Neural cell (in vitro differentiated cells): ENCODE measurements around the gene PTP4A2. TPM values are rescaled to one million over a fixed set of nuclear protein-coding genes. Genes with fewer than 3 reads are reported as not detected.

Experiments
- H2AFZ ChIP-seq: fragments of 200-600, 300-800 bp; sonication (generic), shearing (Covaris generic); 2 replicates; pipeline ENCODE4 v1.6.0; 2014; ENCODE audit warnings: low read depth, mild to moderate bottlenecking, antibody characterized with exemption, low read length, moderate library complexity
- H3F3A ChIP-seq: fragments of 200-600 bp; shearing (Covaris generic); 2 replicates; pipeline ENCODE4 v1.6.1; 2016; ENCODE audit warnings: mild to moderate bottlenecking, moderate library complexity, mixed read lengths, antibody characterized with exemption, low read length; ENCODE audit not compliant: insufficient read depth, poor library complexity, severe bottlenecking
- H3K27ac ChIP-seq: fragments of 200-600, 300-800 bp; sonication (generic), shearing (Covaris generic); 2 replicates; pipeline ENCODE4 v1.5.1; 2014; ENCODE audit warnings: mild to moderate bottlenecking, low read length, moderate library complexity
- H3K27me3 ChIP-seq: fragments of 300-800, 200-600 bp; sonication (generic), shearing (Covaris generic); 2 replicates; pipeline ENCODE4 v1.6.0; 2014; ENCODE audit warnings: mild to moderate bottlenecking, low read depth, low read length, moderate library complexity; ENCODE audit not compliant: insufficient read depth
- H3K36me3 ChIP-seq: fragments of 300-800, 200-600 bp; sonication (generic), shearing (Covaris generic); 2 replicates; pipeline ENCODE4 v1.5.1; 2014; ENCODE audit warnings: mild to moderate bottlenecking, antibody characterized with exemption, low read length, moderate library complexity; ENCODE audit not compliant: insufficient read depth
- H3K4me2 ChIP-seq: fragments of 300-800, 200-600 bp; sonication (generic), shearing (Covaris generic); 2 replicates; pipeline ENCODE4 v1.6.0; 2014; ENCODE audit warnings: mild to moderate bottlenecking, low read length
- H3K4me3 ChIP-seq: fragments of 300-800, 200-600 bp; sonication (generic), shearing (Covaris generic); 2 replicates; pipeline ENCODE4 v1.5.1; 2014; ENCODE audit warnings: mild to moderate bottlenecking, low read length, moderate library complexity
- H3K79me2 ChIP-seq: fragments of 200-600 bp; shearing (Covaris generic); replicated peaks from 2 replicates; pipeline ENCODE4 v1.6.0; 2014; ENCODE audit warnings: mild to moderate bottlenecking, low read length, moderate library complexity; ENCODE audit not compliant: insufficient read depth
- H3K9ac ChIP-seq: fragments of 300-800, 200-600 bp; sonication (generic), shearing (Covaris generic); 2 replicates; pipeline ENCODE4 v1.6.1; 2016; ENCODE audit warnings: mild to moderate bottlenecking, low read length, mixed read lengths
- H3K9me2 ChIP-seq: fragments of 200-600 bp; shearing (Covaris generic); 2 replicates; pipeline ENCODE4 v1.6.1; 2016; ENCODE audit warnings: mild to moderate bottlenecking, low read length, mixed read lengths; ENCODE audit not compliant: insufficient read depth
- H3K9me3 ChIP-seq: fragments of 200-600, 300-800 bp; sonication (generic), shearing (Covaris generic); 2 replicates; pipeline ENCODE4 v1.6.1; 2016; ENCODE audit warnings: mild to moderate bottlenecking, mixed run types, low read length, moderate library complexity, mixed read lengths
- H4K20me1 ChIP-seq: fragments of 200-600 bp; shearing (Covaris generic); 2 replicates; pipeline ENCODE4 v1.6.1; 2016; ENCODE audit warnings: mild to moderate bottlenecking, mixed run types; ENCODE audit not compliant: insufficient read depth
- EP300 ChIP-seq: fragments of 450-650 bp; conservative IDR thresholded peaks from 2 replicates; pipeline ENCODE4 v1.6.1; 2014; ENCODE audit warnings: antibody characterized with exemption, mild to moderate bottlenecking, moderate library complexity; ENCODE audit not compliant: poor library complexity, severe bottlenecking
- EZH2 ChIP-seq: fragments of 200-600, 300-800 bp; shearing (Covaris generic), sonication (generic); IDR thresholded peaks from 2 replicates; pipeline ENCODE4 v1.6.1; 2014; ENCODE audit warnings: antibody characterized with exemption, low read length, borderline replicate concordance, mild to moderate bottlenecking; ENCODE audit not compliant: insufficient read depth, poor library complexity, severe bottlenecking
- MXI1 ChIP-seq: fragments of 450-650 bp; conservative IDR thresholded peaks from 2 replicates; pipeline ENCODE4 v1.6.1; 2014; ENCODE audit warnings: antibody characterized with exemption, mild to moderate bottlenecking; ENCODE audit not compliant: poor library complexity, severe bottlenecking
- POLR2AphosphoS5 ChIP-seq: IDR thresholded peaks from 2 replicates; pipeline ENCODE4 v1.6.1; 2012
- RAD21 ChIP-seq: fragments of 450-650 bp; conservative IDR thresholded peaks from 2 replicates; pipeline ENCODE4 v1.6.1; 2014; ENCODE audit warnings: antibody characterized with exemption, mild to moderate bottlenecking, moderate library complexity
- SMC3 ChIP-seq: fragments of 450-650 bp; conservative IDR thresholded peaks from 2 replicates; pipeline ENCODE4 v1.6.1; 2014; ENCODE audit warnings: antibody characterized with exemption, mild to moderate bottlenecking, moderate library complexity; ENCODE audit not compliant: poor library complexity
- TAF1 ChIP-seq: IDR thresholded peaks from 2 replicates; pipeline ENCODE4 v1.6.1; 2012; ENCODE audit warnings: low read depth
- polyA plus RNA-seq: library from polyadenylated mRNA; depleted of rRNA; stranded (reverse); fragments of >200 nt; gene quantifications from 2 replicates; pipeline ENCODE4 v1.2.3, GENCODE V29; 2014
- TF ChIP-seq, protein P1 (sequence below): IDR thresholded peaks from 2 replicates; pipeline ENCODE4 v1.6.1; 2012; ENCODE audit warnings: borderline replicate concordance
- TF ChIP-seq, protein P2 (sequence below): fragments of 450-650 bp; IDR thresholded peaks from 2 replicates; pipeline ENCODE4 v1.5.1; 2014; ENCODE audit warnings: antibody characterized with exemption, mild to moderate bottlenecking, moderate library complexity; ENCODE audit not compliant: poor library complexity, severe bottlenecking

The PTP4A2 gene
- polyA plus RNA-seq, 1 donor from 2014 or later = 250 TPM

DNA sequence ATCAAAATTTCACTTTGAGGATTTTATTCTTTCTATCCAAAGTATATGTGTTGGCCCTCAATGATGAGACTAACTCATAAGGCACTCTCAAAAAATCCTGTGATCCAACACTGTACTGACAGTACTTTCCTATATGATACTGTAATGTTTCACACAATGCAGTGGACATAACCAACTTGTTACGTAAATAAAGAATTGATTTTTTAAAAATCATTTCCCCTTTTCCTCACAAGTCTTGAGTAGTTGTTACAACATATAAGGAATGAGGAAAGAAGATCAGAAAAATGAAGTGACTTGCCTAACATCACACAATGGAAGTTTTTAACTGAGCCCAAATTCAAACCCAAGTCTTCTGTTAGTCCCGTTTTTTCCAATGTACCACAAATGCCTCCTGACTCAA is 17.2 kb downstream of the PTP4A2 start:
- Histone ChIP-seq H3K9me2 (no peaks in the 10 kb centered on the region), H3K79me2 (peaks cover 40% of the 10 kb centered on the region), H3K4me2 (no peak overlapping the region), H3K9ac (no peak overlapping the region), H3K36me3 (no peaks in the 10 kb centered on the region), H3K27me3 (no peaks in the 10 kb centered on the region), H3F3A (no peaks in the 10 kb centered on the region), H2AFZ (no peak overlapping the region), H3K4me3 (no peak overlapping the region), H3K27ac (no peak overlapping the region), H4K20me1 (no peaks in the 10 kb centered on the region), H3K9me3 (no peaks in the 10 kb centered on the region)
- TF ChIP-seq EZH2 (no peak), SMC3 (no peak), MXI1 (no peak)

DNA sequence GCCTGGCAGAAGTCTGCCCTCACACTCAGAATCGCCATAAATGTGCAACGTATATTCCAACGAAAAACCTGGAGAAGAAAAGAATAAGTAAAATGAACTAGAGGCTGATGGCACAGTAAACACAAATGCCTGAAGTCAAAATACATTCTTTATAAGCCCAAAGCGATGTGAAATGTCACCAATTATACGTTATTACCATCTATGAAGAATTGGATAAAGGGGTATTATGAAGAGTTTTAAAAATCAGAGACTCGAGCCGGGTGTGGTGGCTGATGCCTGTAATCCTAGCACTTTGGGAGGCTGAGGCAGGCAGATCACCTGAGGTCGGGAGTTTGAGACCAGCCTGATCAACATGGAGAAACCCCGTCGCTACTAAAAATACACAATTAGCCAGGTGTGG is 18.6 kb downstream of the PTP4A2 start:
- Histone ChIP-seq H3K9me3 (no peaks in the 10 kb centered on the region), H3F3A (no peaks in the 10 kb centered on the region), H3K9ac (no peak overlapping the region), H2AFZ (no peak overlapping the region), H4K20me1 (no peaks in the 10 kb centered on the region), H3K27me3 (no peaks in the 10 kb centered on the region), H3K4me2 (no peak overlapping the region), H3K4me3 (no peak overlapping the region), H3K36me3 (no peaks in the 10 kb centered on the region), H3K27ac (no peak overlapping the region), H3K9me2 (no peaks in the 10 kb centered on the region), H3K79me2 (peaks cover 32% of the 10 kb centered on the region)
- no peak for TF ChIP-seq RAD21
- TF ChIP-seq SMC3 = no peak
- TF ChIP-seq EP300 = no peak
- no peak for TF ChIP-seq POLR2AphosphoS5
- no peak for TF ChIP-seq EZH2
- no peak for TF ChIP-seq TAF1
- TF ChIP-seq, protein P1, sequence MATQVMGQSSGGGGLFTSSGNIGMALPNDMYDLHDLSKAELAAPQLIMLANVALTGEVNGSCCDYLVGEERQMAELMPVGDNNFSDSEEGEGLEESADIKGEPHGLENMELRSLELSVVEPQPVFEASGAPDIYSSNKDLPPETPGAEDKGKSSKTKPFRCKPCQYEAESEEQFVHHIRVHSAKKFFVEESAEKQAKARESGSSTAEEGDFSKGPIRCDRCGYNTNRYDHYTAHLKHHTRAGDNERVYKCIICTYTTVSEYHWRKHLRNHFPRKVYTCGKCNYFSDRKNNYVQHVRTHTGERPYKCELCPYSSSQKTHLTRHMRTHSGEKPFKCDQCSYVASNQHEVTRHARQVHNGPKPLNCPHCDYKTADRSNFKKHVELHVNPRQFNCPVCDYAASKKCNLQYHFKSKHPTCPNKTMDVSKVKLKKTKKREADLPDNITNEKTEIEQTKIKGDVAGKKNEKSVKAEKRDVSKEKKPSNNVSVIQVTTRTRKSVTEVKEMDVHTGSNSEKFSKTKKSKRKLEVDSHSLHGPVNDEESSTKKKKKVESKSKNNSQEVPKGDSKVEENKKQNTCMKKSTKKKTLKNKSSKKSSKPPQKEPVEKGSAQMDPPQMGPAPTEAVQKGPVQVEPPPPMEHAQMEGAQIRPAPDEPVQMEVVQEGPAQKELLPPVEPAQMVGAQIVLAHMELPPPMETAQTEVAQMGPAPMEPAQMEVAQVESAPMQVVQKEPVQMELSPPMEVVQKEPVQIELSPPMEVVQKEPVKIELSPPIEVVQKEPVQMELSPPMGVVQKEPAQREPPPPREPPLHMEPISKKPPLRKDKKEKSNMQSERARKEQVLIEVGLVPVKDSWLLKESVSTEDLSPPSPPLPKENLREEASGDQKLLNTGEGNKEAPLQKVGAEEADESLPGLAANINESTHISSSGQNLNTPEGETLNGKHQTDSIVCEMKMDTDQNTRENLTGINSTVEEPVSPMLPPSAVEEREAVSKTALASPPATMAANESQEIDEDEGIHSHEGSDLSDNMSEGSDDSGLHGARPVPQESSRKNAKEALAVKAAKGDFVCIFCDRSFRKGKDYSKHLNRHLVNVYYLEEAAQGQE = no peak
- TF ChIP-seq MXI1 = no peak
- TF ChIP-seq, protein P2, sequence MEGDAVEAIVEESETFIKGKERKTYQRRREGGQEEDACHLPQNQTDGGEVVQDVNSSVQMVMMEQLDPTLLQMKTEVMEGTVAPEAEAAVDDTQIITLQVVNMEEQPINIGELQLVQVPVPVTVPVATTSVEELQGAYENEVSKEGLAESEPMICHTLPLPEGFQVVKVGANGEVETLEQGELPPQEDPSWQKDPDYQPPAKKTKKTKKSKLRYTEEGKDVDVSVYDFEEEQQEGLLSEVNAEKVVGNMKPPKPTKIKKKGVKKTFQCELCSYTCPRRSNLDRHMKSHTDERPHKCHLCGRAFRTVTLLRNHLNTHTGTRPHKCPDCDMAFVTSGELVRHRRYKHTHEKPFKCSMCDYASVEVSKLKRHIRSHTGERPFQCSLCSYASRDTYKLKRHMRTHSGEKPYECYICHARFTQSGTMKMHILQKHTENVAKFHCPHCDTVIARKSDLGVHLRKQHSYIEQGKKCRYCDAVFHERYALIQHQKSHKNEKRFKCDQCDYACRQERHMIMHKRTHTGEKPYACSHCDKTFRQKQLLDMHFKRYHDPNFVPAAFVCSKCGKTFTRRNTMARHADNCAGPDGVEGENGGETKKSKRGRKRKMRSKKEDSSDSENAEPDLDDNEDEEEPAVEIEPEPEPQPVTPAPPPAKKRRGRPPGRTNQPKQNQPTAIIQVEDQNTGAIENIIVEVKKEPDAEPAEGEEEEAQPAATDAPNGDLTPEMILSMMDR = no peak

DNA sequence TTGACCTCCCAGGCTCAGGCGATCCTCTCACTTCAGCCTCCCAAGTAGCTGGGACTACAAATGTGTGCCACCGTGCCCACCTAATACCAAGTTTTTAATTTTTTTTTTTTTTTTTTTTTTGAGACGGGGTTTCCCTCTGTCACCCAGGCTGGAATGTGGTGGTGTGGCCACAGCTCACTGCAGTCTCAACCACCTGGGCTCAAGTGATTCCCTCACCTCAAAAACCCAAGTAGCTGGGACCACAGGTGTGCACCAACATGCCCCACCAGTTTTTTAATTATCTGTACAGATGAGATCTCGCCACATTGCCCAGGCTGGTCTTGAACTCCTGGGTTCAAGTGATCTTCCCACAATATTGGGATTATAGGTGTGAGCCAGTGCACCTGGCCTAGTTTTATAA is 22.7 kb downstream of the PTP4A2 start:
- no peak overlapping the region for H2AFZ ChIP-seq
- H3K9ac ChIP-seq = no peak overlapping the region
- TF ChIP-seq, protein P2 = no peak
- TF ChIP-seq TAF1 = no peak
- TF ChIP-seq, protein P1 = no peak
- no peak for TF ChIP-seq EP300
- H3K4me2 ChIP-seq = no peak overlapping the region
- peaks cover 16% of the 10 kb centered on the region for H3K79me2 ChIP-seq
- no peaks in the 10 kb centered on the region for H3K9me2 ChIP-seq
- no peaks in the 10 kb centered on the region for H3K9me3 ChIP-seq
- no peaks in the 10 kb centered on the region for H3F3A ChIP-seq
- peaks cover 8% of the 10 kb centered on the region for H3K36me3 ChIP-seq
- H4K20me1 ChIP-seq = no peaks in the 10 kb centered on the region
- no peaks in the 10 kb centered on the region for H3K27me3 ChIP-seq
- no peak overlapping the region for H3K4me3 ChIP-seq
- no peak overlapping the region for H3K27ac ChIP-seq
